ENCODE measurements around the gene NFIA. TPM values are rescaled to one million over a fixed set of nuclear protein-coding genes. Genes with fewer than 3 reads are reported as not detected.

Gene NFIA
- total and polyA plus RNA-seq, 9 of the 15 experiments (the other 6 are each of a cell fraction or from before 2014, with no cell fraction given): 5.3 to 24.9 (median 9.8) TPM

GRCh38 chr1:61085206-61085982, 3.0 kb downstream of the NFIA start:
- H3K4me2 ChIP-seq (ENCODE audit: insufficient read depth, low read length): no peak overlapping the region
- no peak for DNase-seq (ENCODE audit: extremely low read depth in 1 of 4, low spot score in 3 of 4)
- peaks cover 29% of the 10 kb centered on the region for H3K36me3 ChIP-seq (ENCODE audit: control insufficient read depth, insufficient read depth, low read length)
- peaks cover 78% of the 10 kb centered on the region for H3K79me2 ChIP-seq (ENCODE audit: control insufficient read depth, insufficient read depth, low read length)
- ChIA-PET POLR2A (interaction anchor here (0.8 to 1.4 kb wide), 6 partner anchors 9 to 72 kb away, joined by 3 to 5 read pairs (median 4); no protein-coding TSS in a partner anchor), CTCF (ENCODE audit: low intra/inter-chr PET ratio) (no interaction called here)
- WGBS (ENCODE audit: insufficient coverage, low coverage, missing lambda C conversion rate): 42% methylated on average over 3 of the region's 3 CpGs
- H3K9me3 ChIP-seq (replicated peaks; ENCODE audit: control insufficient read depth, insufficient read depth, low read depth, low read length): no peaks in the 10 kb centered on the region
- no peak for FAIRE-seq
- no peaks in the 10 kb centered on the region for H3K9me1 ChIP-seq (ENCODE audit: control insufficient read depth, insufficient read depth, low read length)
- no peak overlapping the region; the same call in 1 of the 2 replicates for H3K4me3 ChIP-seq
- TF ChIP-seq ZNF444 (CRISPR knock-in tag; IDR thresholded peaks at IDR 0.05): no peak
- TF ChIP-seq ZNF316 (IDR thresholded peaks at IDR 0.05): 0 out of 2 replicates have a peak, but pooled peaks have one; percentile 10
- no peak overlapping the region for H3K9ac ChIP-seq (ENCODE audit: insufficient read depth in 1 of 2, low read depth in 2 of 2, low read length in 2 of 2)
- no peaks in the 10 kb centered on the region for H4K20me1 ChIP-seq (replicated peaks; ENCODE audit: control insufficient read depth, insufficient read depth, low read length)
- H2AFZ ChIP-seq (ENCODE audit: low read depth, low read length): no peak overlapping the region
- BruUV-seq (replicated peaks): no TSS peak
- ATAC-seq: no peak
- in situ Hi-C loops (cut with MboI) (no loop called here), intact Hi-C loops (cut with micrococcal nuclease) (loop anchor here (10.0 kb wide), 1 partner anchor 111 kb away; no protein-coding TSS in a partner anchor)
- H3K4me1 ChIP-seq (replicated peaks in 1 of 2; ENCODE audit: control insufficient read depth in 2 of 2, insufficient read depth in 2 of 2, low read length in 2 of 2): peaks cover 12 to 24% of the 10 kb centered on the region in 2 experiments; a peak in 4 of 5 replicates
- no peak overlapping the region for H3K27ac ChIP-seq (ENCODE audit: extremely low read depth, low read depth, low read length)
- H3K27me3 ChIP-seq (ENCODE audit: control insufficient read depth in 2 of 2, insufficient read depth in 2 of 2, low read length in 2 of 2): no peaks in the 10 kb centered on the region

GRCh38 chr1:61085983-61086644, 3.8 kb downstream of the NFIA start:
- FAIRE-seq (peak; percentile 19), DNase-seq (ENCODE audit: extremely low read depth in 1 of 4, low spot score in 3 of 4) (no peak), ATAC-seq (no peak)
- H3K36me3 ChIP-seq (ENCODE audit: control insufficient read depth, insufficient read depth, low read length): peaks cover 36% of the 10 kb centered on the region
- peaks cover 85% of the 10 kb centered on the region for H3K79me2 ChIP-seq (ENCODE audit: control insufficient read depth, insufficient read depth, low read length)
- no peak overlapping the region for H3K9ac ChIP-seq (ENCODE audit: insufficient read depth in 1 of 2, low read depth in 2 of 2, low read length in 2 of 2)
- POLR2A ChIA-PET: interaction anchor here (0.8 to 1.4 kb wide), 5 partner anchors 8 to 71 kb away, joined by 3 to 5 read pairs (median 3); no protein-coding TSS in a partner anchor
- H2AFZ ChIP-seq (ENCODE audit: low read depth, low read length): no peak overlapping the region
- H3K9me3 ChIP-seq (replicated peaks; ENCODE audit: control insufficient read depth, insufficient read depth, low read depth, low read length): no peaks in the 10 kb centered on the region
- TF ChIP-seq RBFOX2 (IDR thresholded peaks at IDR 0.05; ENCODE audit: low read depth, low read length): peak; percentile 11; the same call in 1 of the 2 replicates
- TF ChIP-seq CTCFL (IDR thresholded peaks at IDR 0.05; ENCODE audit: borderline replicate concordance, insufficient read depth, low read depth, low read length, poor library complexity, severe bottlenecking): no peak
- intact Hi-C loops (cut with micrococcal nuclease): loop anchor here (10.0 kb wide), 1 partner anchor 111 kb away; no protein-coding TSS in a partner anchor
- H3K4me2 ChIP-seq (ENCODE audit: insufficient read depth, low read length): no peak overlapping the region
- no peak overlapping the region for H3K27ac ChIP-seq (ENCODE audit: extremely low read depth, low read depth, low read length)
- no peaks in the 10 kb centered on the region for H3K27me3 ChIP-seq (ENCODE audit: control insufficient read depth in 2 of 2, insufficient read depth in 2 of 2, low read length in 2 of 2)
- H4K20me1 ChIP-seq (replicated peaks; ENCODE audit: control insufficient read depth, insufficient read depth, low read length): no peaks in the 10 kb centered on the region; the same call in 1 of the 2 replicates
- H3K9me1 ChIP-seq (ENCODE audit: control insufficient read depth, insufficient read depth, low read length): no peaks in the 10 kb centered on the region
- no peak overlapping the region for H3K4me3 ChIP-seq
- peaks cover 12 to 17% of the 10 kb centered on the region in 2 experiments; a peak in 4 of 5 replicates for H3K4me1 ChIP-seq (replicated peaks in 1 of 2; ENCODE audit: control insufficient read depth in 2 of 2, insufficient read depth in 2 of 2, low read length in 2 of 2)
- no TSS peak for BruUV-seq (replicated peaks)
- in situ Hi-C loops (cut with MboI): no loop called here
- WGBS (ENCODE audit: insufficient coverage, low coverage, missing lambda C conversion rate): 33% methylated on average over 4 of the region's 4 CpGs
- CTCF ChIA-PET (ENCODE audit: low intra/inter-chr PET ratio): no interaction called here
